ENCODE results near the gene NTS.

The NTS gene

GRCh38 chr12:85923767-85924331 is 49.8 kb downstream of the NTS start:
- no peak for DNase-seq (ENCODE audit: low read depth)

- DNase-seq (ENCODE audit: low read depth) = no peak
Measured at GRCh38 chr12:85927166-85927565, 53.1 kb downstream of the NTS start.

Measured in T follicular helper cell (primary cell).